NCI-H1417 (cell line): ENCODE data around the gene ZNF436.
A peak's percentile ranks its signal among the peaks of the same experiment; 100 is the strongest.

Source experiments
- DNase-seq, 3 experiments: peaks; one replicate each; lab custom pipeline; 2025; lab: John Stamatoyannopoulos, UW

Gene ZNF436

DNA sequence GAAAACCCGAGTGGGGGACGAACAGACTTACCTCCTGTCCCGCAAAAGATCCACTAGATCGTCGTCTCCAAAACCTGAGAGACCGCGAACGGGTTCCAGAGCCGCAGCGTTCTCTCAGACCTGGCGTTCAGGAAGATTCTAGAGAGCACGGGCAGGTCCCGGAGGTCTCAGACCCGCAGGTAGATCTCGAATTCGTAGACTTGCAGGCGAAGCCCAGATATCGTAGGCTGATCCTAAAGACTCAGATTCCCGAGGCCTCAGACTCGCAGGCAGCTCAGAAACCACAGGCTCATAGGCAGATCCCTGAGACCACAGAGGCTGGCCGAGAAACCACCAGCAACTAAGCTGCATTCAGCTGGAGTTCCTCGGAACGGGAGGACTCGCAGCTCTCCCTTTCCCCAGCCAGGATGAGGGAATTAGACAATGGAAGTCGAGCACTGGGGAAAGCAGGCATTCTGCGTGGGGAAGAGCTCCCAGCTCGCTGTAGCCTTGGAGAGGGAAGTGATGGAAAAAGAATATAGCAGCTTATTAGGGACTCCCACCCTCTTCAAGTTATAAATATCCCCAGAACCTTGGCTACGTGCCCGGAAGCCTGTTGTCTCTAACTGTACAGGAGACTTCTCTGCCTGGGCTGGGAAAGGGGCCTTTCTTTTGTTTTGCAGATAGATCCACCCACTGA, at the start of gene ZNF436:
TSS of gene ZNF436 (minus strand) at position 502 of the 679 bp plus-strand sequence. CDS start 1,831 bp downstream, outside the sequence.
- DNase-seq, result peak; percentile 81 to 92 (median 81)

DNA sequence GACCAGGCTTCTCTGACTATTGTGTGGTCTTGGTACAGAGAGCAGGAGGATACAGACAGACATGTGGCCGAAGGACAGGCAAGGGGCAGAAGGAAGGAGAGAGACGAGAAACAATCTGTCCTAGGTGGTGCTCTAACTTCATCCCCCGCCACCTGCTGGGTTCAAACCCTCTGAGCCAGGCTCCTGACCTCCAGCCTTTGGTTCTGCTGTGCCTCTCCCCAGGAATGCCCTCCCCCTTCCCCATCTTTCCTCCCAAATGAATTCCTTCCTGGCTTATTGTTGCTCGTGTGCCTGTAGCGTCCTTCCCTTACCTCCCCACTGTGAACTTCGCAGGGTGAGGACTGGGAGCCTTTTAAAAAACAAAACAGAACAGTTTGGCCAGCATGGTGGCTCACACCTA, 49.5 kb upstream of the ZNF436 start:
- no peak for DNase-seq

DNA sequence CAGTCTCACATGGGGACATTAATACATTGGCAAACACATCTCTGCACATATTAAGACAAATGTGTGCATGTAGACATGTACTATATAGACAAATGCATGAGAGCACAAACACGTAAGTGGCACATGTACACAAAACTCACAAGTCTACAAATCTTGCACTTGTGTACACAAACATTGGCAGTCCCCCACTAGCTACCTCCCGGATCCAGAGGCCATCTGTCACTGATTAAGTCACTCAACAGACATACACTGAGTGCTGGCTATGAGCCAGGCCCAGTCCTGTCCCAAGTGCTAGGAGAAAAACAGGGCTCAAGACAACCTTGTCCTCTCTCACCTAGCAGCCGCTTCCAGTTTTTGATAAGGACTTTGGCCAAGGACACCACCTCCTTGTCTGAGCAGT, 47.9 kb upstream of the ZNF436 start:
- peak in 1 of 3 experiments; percentile 24 for DNase-seq

DNA sequence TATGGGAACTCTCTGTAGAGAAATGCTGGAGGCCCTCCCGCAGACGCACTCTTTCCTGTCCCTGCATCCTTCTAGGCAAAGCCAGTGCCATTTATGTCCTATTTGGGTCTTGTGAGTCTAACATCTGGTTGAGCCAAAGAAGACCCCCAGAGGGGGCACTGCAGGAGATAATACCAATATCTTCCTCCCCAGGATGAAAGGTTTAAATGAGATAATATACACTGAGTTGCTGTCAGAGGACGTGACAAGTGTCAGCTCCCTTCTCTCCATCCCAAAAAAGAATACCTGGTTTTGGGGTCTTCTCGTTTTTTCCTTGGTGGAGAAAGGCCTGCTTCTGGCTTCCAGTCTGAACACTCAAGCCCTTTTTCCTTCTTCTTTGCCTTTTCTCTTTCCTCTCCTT, 47.3 kb upstream of the ZNF436 start:
- no peak for DNase-seq

DNA sequence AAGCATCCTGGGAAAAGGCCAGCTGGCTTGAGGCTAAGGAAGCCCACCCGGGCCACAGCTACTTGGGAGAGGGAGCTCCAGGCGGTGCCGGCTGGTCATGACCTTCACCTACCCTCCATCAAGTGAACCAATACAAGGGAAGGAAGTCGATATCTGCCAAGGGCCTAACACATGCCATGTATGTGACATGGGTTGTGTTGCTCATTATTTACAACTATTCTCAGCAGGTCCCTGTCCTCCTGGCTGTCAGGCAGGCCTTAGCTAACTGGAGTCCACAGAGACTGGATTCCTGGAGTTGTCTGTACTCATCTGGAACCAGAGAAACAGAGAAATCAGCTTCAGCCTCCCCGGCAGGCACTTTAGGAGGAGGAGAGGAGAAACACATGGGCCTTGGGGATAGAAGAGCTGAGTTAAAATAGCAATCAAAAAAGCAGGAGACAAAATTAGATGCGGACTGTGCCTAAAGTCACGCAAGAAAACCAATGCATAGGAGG, 39.2 kb upstream of the ZNF436 start:
- no peak for DNase-seq

DNA sequence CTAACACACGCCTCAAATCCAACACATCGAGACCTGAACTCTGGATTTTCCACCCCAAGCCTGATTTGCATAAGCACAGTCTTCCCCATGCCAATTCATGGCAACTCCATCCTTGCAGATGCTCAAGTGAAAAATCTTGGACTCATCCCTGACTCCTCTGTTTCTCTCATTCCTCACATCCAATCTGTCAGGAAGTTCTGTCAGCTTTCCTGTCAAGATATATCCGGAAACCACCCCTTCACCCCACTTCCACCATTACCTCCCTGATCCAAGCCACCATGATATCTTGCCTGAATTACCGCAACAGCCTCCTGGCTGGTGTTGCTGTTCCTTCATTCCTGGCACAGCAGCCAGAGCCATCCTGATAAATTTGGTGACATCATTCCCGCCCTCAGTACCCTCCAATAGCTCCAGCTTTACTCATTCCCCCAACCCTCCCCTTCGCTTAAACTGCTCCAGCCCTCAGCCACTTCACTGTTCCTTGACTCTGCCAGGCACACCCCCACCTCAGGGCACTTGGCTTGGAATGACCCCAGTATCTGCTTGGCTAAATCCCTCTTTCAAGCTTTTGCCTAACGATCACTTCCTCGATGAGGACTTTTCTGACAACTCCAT, 37.5 kb upstream of the ZNF436 start:
- no peak for DNase-seq

DNA sequence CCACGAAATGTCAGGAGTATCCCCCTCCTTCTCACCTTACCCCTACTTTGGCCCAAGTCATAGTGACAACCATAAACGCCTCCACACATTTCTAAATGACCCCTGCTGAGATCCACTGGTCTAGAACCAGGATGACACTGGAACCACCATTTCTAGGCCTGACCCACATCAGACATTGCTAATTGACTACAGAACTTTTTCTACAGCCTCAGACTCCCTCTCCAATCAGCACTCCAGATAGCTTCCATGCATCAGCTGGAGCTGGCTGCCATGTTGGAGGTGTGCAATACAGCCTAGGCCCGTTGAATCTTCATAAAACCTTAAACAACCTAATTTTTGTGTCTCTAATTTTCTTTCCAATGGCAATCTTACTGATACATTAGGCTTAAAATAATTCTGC, 36.3 kb upstream of the ZNF436 start:
- no peak for DNase-seq

DNA sequence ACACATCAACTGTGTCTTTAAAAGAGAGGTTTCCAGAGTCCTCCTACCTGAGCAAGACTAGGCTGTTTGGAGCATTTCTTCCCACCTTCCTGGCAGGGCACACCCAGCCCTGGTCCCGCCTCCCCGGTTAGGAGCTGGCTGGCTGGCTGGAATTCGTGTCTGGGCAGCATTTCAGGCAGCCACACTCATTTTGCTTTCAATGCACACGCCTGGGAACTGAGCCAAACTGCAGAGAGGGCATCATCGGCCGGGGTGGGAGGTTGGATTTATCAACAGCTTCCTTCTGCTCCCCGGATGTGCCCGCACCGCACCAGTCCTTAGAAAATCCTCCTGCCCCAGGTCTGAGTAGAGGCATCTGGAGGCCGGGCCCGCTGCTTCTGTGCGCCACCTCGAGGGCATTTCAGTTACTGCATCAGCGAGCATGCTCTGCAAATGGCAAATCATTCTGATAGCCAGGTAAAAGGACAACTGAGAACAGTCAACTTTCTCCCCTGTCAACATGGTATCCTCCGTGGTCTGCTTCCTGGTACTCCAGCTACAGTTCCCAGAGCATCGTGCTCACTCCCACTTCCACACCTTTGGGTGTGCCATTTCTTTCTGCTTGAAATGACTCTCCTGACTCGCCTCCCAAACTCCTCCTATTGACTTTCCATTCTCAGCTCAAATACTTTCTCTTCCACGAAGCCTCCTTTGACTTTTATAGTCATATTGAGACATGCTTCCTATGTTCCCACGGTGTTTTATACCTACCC, 34.3 kb upstream of the ZNF436 start:
- peak; percentile 78 to 92 (median 89) for DNase-seq

DNA sequence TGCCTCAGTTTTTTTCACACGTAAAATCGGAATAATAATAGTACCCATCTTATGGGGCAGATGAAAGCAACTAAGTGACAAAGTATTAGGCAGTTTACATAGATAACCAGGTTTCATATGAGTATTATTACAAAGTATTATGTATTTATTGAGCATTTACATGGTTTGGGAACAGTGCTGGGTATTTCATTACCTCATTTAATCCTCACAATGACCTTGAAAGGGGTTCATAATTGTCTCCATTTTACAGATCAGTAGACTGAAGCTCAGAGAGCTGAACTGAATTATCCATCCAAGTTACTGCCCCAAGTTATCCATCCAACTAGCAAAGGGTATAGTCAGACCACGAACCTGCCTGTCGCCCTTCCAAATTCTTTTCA, 33.7 kb upstream of the ZNF436 start:
- no peak for DNase-seq

DNA sequence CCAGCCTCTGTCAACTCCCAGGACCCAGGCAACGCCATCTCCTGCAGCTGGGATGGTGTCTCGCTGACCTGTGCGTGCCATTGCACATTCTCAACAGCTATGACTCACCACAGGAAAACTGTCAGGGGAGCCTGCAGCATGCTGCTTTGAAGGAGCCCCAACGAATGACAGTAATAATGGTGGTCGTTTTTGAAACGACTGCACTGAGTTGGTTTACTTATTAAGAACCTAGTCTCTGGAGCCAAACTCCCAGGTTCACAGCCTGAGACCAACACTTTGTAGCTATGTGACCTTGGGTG, 33.4 kb upstream of the ZNF436 start:
- no peak for DNase-seq

DNA sequence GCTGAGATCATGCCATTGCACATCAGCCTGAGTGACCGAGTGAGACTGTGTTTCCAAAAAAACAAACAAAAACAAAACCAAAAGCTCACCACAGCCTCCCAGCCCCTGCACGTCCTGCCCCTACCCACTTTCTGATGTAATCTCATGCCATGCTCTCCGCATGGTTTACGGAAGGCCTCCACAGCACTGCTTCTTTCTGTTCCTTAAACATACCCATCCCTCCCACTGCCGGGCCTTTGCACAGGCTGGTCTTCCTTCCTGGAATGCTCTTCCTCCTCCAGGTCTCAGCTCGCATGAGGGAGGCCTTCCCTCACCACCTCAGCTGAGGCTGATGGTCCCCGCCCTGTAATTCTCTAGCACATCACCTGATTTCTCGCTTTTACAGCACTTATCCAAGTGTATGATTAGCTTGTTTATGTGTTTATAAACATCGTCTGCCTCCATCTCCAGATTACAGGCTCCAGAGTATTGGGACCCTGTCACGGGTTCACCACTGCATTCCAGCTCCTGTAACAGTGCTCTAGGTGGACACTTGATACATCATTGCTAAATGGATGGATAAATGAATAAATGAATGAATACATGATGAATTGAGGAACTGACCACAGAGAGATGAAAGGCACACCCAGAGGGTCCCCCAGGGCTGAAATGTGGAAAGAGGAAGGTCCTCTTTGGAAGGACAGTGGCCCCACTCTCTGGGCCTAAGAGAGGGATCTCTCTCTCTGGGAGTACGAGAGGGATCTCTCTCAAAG, 32.8 kb upstream of the ZNF436 start:
- no peak for DNase-seq

DNA sequence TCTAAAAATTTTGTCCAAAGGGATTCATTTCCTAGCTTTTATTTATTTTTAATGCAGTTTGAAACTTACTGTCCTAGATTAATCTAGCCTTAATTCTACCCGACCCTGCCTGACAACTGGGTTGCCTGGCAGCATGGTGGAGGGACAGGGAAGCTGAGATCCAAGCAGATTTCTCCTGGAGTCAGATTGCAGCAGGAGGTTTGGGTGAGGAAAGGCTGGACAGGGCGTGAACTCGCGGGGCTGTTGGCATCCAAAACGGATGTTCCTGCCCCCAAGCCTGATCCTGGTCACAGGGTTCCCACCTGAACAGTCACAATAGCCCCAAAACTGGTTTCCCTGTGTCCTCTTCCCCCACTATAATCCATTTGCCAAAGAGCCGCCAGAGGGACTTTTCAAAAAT, 31.7 kb upstream of the ZNF436 start:
- no peak for DNase-seq

DNA sequence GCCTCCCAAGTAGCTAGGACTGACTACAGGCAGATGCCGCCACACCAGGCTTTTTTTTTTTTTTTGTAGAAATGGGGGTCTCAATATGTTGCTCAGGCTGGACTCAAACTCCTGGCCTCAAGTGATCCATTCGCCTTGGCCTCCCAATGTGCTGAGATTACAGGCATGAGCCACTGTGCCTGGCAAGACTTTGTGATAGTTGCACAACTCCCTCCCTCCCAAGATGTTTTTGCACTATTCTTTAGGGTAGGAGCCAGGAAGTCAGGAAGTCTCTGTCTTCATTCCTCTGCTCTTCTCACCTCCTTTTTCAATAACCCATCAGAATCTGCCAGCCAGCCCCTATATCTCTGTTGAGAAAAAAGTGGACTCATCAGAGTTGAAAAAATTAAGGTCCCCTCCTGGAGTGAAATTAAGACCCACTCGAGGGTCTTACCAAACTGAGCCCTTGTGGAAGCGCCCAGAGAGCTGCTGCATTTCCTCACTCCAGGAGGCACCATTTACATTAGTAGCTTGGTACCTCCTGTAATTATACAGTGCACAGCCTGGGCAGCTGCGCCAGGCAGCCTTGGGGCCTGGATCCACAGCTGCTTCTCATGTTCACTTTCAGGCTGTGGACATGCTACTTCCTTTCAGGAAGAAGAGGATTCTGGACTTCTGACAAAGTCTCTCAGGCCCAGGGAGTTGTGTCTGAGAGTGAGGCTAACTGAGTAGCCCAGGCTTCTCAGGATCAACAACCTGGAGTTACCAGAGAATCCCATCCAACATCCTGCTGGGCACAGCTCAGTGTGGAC, 30.9 kb upstream of the ZNF436 start:
- no peak for DNase-seq

DNA sequence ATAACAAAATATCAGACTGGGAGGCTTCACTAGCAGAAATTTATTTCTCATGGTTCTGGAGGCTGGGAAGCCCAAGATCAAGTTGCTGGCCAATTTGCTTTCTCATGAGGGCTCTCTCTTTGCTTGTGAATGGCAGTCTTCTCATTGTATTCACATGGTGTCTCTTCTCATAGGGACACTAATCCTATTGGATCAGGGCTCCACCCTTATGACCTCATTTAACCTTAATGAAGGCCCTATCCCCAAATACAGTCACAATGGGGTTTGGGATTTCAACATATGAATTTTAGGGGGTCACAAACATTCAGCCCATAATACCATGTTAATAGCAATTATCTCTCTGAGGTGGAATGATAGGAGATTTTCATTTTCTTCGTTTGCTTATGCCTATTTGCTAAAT, 29.6 kb upstream of the ZNF436 start:
- DNase-seq, result no peak

DNA sequence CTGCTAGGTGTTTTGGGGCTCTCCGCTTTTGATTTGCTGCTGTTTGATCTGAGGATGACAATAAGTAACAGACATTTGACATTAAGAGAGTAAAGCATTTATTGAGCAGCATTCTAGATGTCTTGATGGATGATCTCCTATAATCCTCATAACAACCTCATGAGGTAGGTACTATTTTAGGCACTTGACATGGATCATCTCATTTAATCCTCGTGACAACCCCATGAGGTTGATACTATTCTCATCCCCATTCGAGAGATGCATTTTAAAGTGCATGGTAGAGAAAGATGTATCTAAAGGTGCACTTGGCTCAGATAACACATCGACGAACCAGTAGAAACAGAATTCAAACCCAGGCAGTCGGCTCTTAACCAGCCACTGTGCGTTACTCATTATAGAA, 28.3 kb upstream of the ZNF436 start:
- DNase-seq, result no peak

DNA sequence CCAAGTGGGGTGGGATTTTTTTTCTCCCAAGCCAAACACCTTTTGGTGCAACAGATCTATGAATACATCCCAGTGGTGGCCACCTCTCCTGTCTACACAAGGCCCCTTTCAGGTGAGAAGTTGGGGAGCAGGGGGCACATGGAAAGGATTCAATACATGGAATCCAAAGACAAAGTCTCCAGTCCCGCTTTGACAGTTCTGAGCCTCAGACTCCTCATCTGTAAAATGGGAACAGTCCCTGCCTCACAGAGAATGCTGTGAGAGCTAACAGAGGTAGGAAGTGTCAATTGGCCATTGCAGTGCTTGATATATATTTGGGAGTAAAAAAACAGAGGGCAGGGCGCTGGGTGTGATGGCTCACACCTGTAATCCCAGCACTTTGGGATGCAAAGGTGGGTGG, 26.7 kb upstream of the ZNF436 start:
- no peak for DNase-seq

DNA sequence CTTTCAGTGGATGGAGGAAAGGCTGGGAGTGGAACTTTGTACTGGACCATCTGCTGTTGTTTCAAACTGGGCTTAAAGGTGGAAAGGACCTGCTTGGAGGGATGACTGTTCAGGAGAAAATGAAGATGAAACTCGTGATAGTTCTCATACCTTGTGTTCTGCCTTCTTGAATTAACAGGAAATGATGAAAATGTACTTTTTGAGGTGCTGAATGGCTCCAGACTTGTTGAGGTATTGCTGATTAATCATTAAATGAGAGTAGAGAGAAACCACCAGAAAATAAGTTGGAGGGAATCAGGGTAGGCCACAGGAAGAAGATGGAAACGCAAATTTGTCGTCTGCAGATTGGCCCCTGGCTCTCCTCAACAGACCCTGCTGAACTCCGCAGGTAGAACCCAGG, 26.2 kb upstream of the ZNF436 start:
- DNase-seq, result no peak

DNA sequence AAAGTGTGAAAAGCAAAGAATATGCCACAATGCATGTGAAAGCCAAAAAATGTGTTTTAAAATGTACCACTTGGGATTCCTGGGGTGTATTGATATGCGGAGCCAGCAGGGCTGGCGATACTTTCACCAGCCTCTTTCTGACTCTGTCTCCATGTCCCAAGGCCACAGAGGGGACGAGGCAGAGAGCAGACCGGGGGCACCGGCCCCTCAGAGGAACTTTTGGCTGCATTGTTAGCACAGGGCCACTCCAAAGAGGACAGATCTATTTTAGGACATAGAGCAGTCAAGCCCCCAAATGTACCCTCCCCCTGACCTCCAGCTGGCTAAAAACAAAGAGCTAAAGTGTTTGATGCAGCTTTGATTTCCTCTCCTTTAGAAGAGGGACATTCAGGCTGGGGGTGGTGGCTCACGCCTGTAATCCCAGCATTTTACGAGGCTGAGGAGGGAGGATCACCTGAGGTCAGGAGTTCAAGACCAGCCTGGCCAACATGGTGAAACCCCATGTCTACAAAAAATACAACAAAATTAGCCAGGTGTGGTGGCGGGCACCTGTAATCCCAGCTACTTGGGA, 25.6 kb upstream of the ZNF436 start:
- DNase-seq, result no peak

DNA sequence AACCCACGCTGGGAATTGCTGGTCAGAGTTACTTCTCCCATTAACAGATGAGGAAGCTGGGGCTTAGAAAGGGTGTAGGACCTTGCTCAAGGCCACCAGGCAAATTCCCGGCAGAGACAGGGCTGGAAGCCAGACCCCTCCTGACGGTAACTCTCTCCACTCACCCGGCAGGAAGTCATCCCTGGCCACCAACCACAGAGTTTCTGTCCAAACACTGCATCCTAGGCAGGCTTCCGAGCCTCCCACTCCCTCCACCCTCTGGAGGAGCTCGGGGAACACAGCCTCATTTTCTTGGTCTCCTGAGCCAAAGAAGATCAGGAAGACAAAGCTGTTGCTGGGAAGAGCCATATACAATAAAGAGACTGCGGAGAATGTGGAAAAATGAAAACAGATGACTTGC, 25.0 kb upstream of the ZNF436 start:
- DNase-seq, result no peak

DNA sequence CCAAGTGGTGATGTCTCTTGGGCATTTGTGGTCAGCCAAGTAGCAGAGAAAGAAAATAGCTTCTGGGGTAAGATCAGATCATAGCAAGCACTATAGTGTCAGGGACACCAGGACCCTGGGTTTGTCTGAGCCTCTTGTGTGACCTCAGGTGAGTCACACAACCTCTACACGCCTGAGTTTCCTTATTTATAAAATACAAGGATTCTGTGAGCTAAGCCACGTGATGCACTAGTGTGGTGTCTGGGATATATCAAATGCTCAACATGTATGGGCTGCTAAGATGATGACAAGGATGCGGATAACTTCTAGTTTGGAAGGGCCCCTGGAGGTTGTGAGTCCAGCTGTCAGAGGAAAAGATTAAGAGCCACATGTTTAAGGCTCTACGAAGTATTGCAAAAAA, 24.5 kb upstream of the ZNF436 start:
- no peak for DNase-seq

DNA sequence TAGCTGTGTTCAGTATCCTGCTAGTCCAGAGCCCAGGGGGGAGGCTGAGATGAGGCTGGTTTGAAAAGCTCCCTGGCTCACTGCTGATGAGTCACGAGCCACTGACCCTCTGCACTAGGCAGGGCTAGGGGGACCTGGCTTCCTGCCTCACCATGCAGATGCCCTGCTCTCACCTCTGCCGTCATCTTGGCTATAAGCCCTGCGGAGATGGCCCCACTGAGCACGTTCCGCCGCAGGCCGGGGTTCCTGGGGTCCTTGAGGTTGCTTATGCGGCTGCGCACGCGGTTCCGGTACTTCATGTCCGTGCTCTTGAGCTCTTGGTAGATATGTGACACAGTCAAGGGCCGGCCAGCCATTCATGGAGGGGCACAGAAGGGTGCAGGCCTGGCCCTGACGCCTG, 24.1 kb upstream of the ZNF436 start:
- no peak for DNase-seq
